Measurements from ENCODE around the gene AMN.

- no peak for TF ChIP-seq CTCF (conservative IDR thresholded peaks at IDR 0.05)
- TF ChIP-seq ZFX (IDR thresholded peaks at IDR 0.05) = no peak
Observed at GRCh38 chr14:102967506-102967795, 45.0 kb downstream of the AMN start.

Data from C4-2B (cell line).